ELR (cell line): ENCODE measurements around the gene RIN3.

Source experiments
- DNase-seq: peaks from one replicate; pipeline ENCODE4 v3.0.0-alpha.2; 2015; ENCODE audit warnings: low read depth

Gene RIN3

GRCh38 chr14:92719421-92719820 lies 205.8 kb downstream of the RIN3 start:
- no peak for DNase-seq

- no peak for DNase-seq
Observed at GRCh38 chr14:92719890-92720323, 206.3 kb downstream of the RIN3 start.

- no peak for DNase-seq
Observed at GRCh38 chr14:92724516-92725340, 211.1 kb downstream of the RIN3 start.

GRCh38 chr14:92726135-92726932 lies 212.8 kb downstream of the RIN3 start:
- DNase-seq, result peak; percentile 95

GRCh38 chr14:92726933-92727262 lies 213.3 kb downstream of the RIN3 start:
- no peak for DNase-seq

- peak; percentile 76 for DNase-seq
Observed at GRCh38 chr14:92728759-92729364, 215.3 kb downstream of the RIN3 start.

GRCh38 chr14:92729634-92730358 lies 216.2 kb downstream of the RIN3 start:
- DNase-seq, result peak; percentile 93

GRCh38 chr14:92731622-92732115 lies 218.1 kb downstream of the RIN3 start:
- no peak for DNase-seq

GRCh38 chr14:92733007-92733406 lies 219.4 kb downstream of the RIN3 start:
- DNase-seq, result no peak

GRCh38 chr14:92734618-92735017 lies 221.0 kb downstream of the RIN3 start:
- no peak for DNase-seq

- DNase-seq, result no peak
Observed at GRCh38 chr14:92735344-92735743, 221.8 kb downstream of the RIN3 start.

- DNase-seq, result no peak
Observed at GRCh38 chr14:92737206-92737605, 223.6 kb downstream of the RIN3 start.

- DNase-seq, result no peak
Observed at GRCh38 chr14:92737619-92738188, 224.1 kb downstream of the RIN3 start.
